Measurements from ENCODE around the gene RHOBTB1.
"Not testable (repeated sequence)": the region's sequence is repeated elsewhere in the genome, so short reads cannot be mapped to it uniquely, and the experiment has no call there.

Gene RHOBTB1

GRCh38 chr10:60846173-60846572 lies 97.8 kb downstream of the RHOBTB1 start:
- H3K27ac ChIP-seq: no peak overlapping the region
- no peaks in the 10 kb centered on the region for H3K79me2 ChIP-seq (ENCODE audit: insufficient read depth, low read depth)
- H3K4me1 ChIP-seq (ENCODE audit: low read depth, poor library complexity, severe bottlenecking): no peaks in the 10 kb centered on the region
- no peaks in the 10 kb centered on the region for H3K36me3 ChIP-seq (ENCODE audit: insufficient read depth)
- no peak overlapping the region for H2AFZ ChIP-seq (ENCODE audit: low read depth)
- H3K27me3 ChIP-seq (ENCODE audit: insufficient read depth, low read depth): no peaks in the 10 kb centered on the region
- no peak overlapping the region for H3K4me3 ChIP-seq (IDR thresholded peaks at IDR 0.05; ENCODE audit: insufficient read depth, low read depth, low read length)
- TF ChIP-seq CTCF (conservative IDR thresholded peaks at IDR 0.05; ENCODE audit: low read depth, low read length): no peak
- no peaks in the 10 kb centered on the region for H4K20me1 ChIP-seq (ENCODE audit: insufficient read depth)
- H3K4me2 ChIP-seq: no peak overlapping the region
- H3K9ac ChIP-seq: no peak overlapping the region

- no peak for TF ChIP-seq CTCF (conservative IDR thresholded peaks at IDR 0.05; ENCODE audit: low read depth, low read length)
- Histone ChIP-seq H3K27ac (no peak overlapping the region), H4K20me1 (ENCODE audit: insufficient read depth) (no peaks in the 10 kb centered on the region)
Measured at GRCh38 chr10:60845038-60845437, 98.9 kb downstream of the RHOBTB1 start.

GRCh38 chr10:60842694-60843093 lies 101.3 kb downstream of the RHOBTB1 start:
- Histone ChIP-seq H3K79me2 (ENCODE audit: insufficient read depth, low read depth) (no peaks in the 10 kb centered on the region), H3K4me1 (ENCODE audit: low read depth, poor library complexity, severe bottlenecking) (no peaks in the 10 kb centered on the region), H2AFZ (ENCODE audit: low read depth) (no peak overlapping the region), H3K27ac (no peak overlapping the region), H3K9ac (no peak overlapping the region), H3K36me3 (ENCODE audit: insufficient read depth) (no peaks in the 10 kb centered on the region; the same call in 1 of the 2 replicates), H3K27me3 (ENCODE audit: insufficient read depth, low read depth) (no peaks in the 10 kb centered on the region), H3K4me2 (no peak overlapping the region), H4K20me1 (ENCODE audit: insufficient read depth) (no peaks in the 10 kb centered on the region), H3K4me3 (IDR thresholded peaks at IDR 0.05; ENCODE audit: insufficient read depth, low read depth, low read length) (no peak overlapping the region)
- TF ChIP-seq CTCF (conservative IDR thresholded peaks at IDR 0.05; ENCODE audit: low read depth, low read length): no peak

More at GRCh38 chr10:60845038-60845437, 98.9 kb downstream of the RHOBTB1 start:
- Histone ChIP-seq H3K4me2 (no peak overlapping the region), H3K4me3 (IDR thresholded peaks at IDR 0.05; ENCODE audit: insufficient read depth, low read depth, low read length) (no peak overlapping the region), H3K27me3 (ENCODE audit: insufficient read depth, low read depth) (no peaks in the 10 kb centered on the region), H3K36me3 (ENCODE audit: insufficient read depth) (no peaks in the 10 kb centered on the region), H3K9ac (no peak overlapping the region), H3K4me1 (ENCODE audit: low read depth, poor library complexity, severe bottlenecking) (no peaks in the 10 kb centered on the region), H2AFZ (ENCODE audit: low read depth) (no peak overlapping the region), H3K79me2 (ENCODE audit: insufficient read depth, low read depth) (no peaks in the 10 kb centered on the region)

- not testable (repeated sequence) for H3K79me2 ChIP-seq (ENCODE audit: insufficient read depth, low read depth); H3K4me3 ChIP-seq (IDR thresholded peaks at IDR 0.05; ENCODE audit: insufficient read depth, low read depth, low read length); H3K36me3 ChIP-seq (ENCODE audit: insufficient read depth); H4K20me1 ChIP-seq (ENCODE audit: insufficient read depth); H3K27me3 ChIP-seq (ENCODE audit: insufficient read depth, low read depth); H3K4me2 ChIP-seq; H2AFZ ChIP-seq (ENCODE audit: low read depth); H3K4me1 ChIP-seq (ENCODE audit: low read depth, poor library complexity, severe bottlenecking); H3K27ac ChIP-seq; H3K9ac ChIP-seq
Measured at GRCh38 chr10:60841227-60841626, 102.8 kb downstream of the RHOBTB1 start.

DNA sequence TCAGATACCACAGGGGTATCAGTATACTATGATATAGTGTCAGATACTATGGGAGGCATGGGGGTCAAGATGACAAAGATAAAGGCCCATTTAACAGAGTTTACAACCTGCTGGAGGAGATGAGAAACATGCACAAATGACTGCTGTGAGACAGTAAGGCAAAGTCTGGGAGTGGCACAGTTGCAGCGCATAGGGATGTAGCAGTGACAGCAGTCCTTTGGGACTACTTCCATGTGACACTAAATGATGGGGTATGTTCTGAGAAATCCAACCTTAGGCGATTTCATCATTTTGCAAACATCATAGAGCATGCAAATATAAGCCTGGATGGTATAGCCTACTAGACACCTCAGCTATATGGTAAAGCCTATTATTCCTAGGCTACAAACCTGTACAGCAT lies 108.9 kb downstream of the RHOBTB1 start:
- H3K36me3 ChIP-seq (ENCODE audit: insufficient read depth): no peaks in the 10 kb centered on the region; the same call in 1 of the 2 replicates
- H3K9ac ChIP-seq: no peak overlapping the region
- H2AFZ ChIP-seq (ENCODE audit: low read depth): no peak overlapping the region
- H4K20me1 ChIP-seq (ENCODE audit: insufficient read depth): no peaks in the 10 kb centered on the region
- no peak overlapping the region for H3K4me2 ChIP-seq
- no peak for TF ChIP-seq CTCF (conservative IDR thresholded peaks at IDR 0.05; ENCODE audit: low read depth, low read length)
- H3K4me3 ChIP-seq (IDR thresholded peaks at IDR 0.05; ENCODE audit: insufficient read depth, low read depth, low read length): no peak overlapping the region
- no peaks in the 10 kb centered on the region for H3K79me2 ChIP-seq (ENCODE audit: insufficient read depth, low read depth)
- no peaks in the 10 kb centered on the region for H3K4me1 ChIP-seq (ENCODE audit: low read depth, poor library complexity, severe bottlenecking)
- no peaks in the 10 kb centered on the region for H3K27me3 ChIP-seq (ENCODE audit: insufficient read depth, low read depth)
- H3K27ac ChIP-seq: no peak overlapping the region
